Neural cell (in vitro differentiated cells): ENCODE results near the gene CLDN14. TPM values are rescaled to one million over a fixed set of nuclear protein-coding genes. Genes with fewer than 3 reads are reported as not detected.

Source experiments
- H2AFZ ChIP-seq: fragments of 200-600, 300-800 bp; sonication (generic), shearing (Covaris generic); 2 replicates; pipeline ENCODE4 v1.6.0; 2014; ENCODE audit warnings: low read depth, mild to moderate bottlenecking, antibody characterized with exemption, low read length, moderate library complexity
- H3F3A ChIP-seq: fragments of 200-600 bp; shearing (Covaris generic); 2 replicates; pipeline ENCODE4 v1.6.1; 2016; ENCODE audit warnings: mild to moderate bottlenecking, moderate library complexity, mixed read lengths, antibody characterized with exemption, low read length; ENCODE audit not compliant: insufficient read depth, poor library complexity, severe bottlenecking
- H3K27ac ChIP-seq: fragments of 200-600, 300-800 bp; sonication (generic), shearing (Covaris generic); 2 replicates; pipeline ENCODE4 v1.5.1; 2014; ENCODE audit warnings: mild to moderate bottlenecking, low read length, moderate library complexity
- H3K27me3 ChIP-seq: fragments of 300-800, 200-600 bp; sonication (generic), shearing (Covaris generic); 2 replicates; pipeline ENCODE4 v1.6.0; 2014; ENCODE audit warnings: mild to moderate bottlenecking, low read depth, low read length, moderate library complexity; ENCODE audit not compliant: insufficient read depth
- H3K36me3 ChIP-seq: fragments of 300-800, 200-600 bp; sonication (generic), shearing (Covaris generic); 2 replicates; pipeline ENCODE4 v1.5.1; 2014; ENCODE audit warnings: mild to moderate bottlenecking, antibody characterized with exemption, low read length, moderate library complexity; ENCODE audit not compliant: insufficient read depth
- H3K4me2 ChIP-seq: fragments of 300-800, 200-600 bp; sonication (generic), shearing (Covaris generic); 2 replicates; pipeline ENCODE4 v1.6.0; 2014; ENCODE audit warnings: mild to moderate bottlenecking, low read length
- H3K4me3 ChIP-seq: fragments of 300-800, 200-600 bp; sonication (generic), shearing (Covaris generic); 2 replicates; pipeline ENCODE4 v1.5.1; 2014; ENCODE audit warnings: mild to moderate bottlenecking, low read length, moderate library complexity
- H3K79me2 ChIP-seq: fragments of 200-600 bp; shearing (Covaris generic); replicated peaks from 2 replicates; pipeline ENCODE4 v1.6.0; 2014; ENCODE audit warnings: mild to moderate bottlenecking, low read length, moderate library complexity; ENCODE audit not compliant: insufficient read depth
- H3K9ac ChIP-seq: fragments of 300-800, 200-600 bp; sonication (generic), shearing (Covaris generic); 2 replicates; pipeline ENCODE4 v1.6.1; 2016; ENCODE audit warnings: mild to moderate bottlenecking, low read length, mixed read lengths
- H3K9me2 ChIP-seq: fragments of 200-600 bp; shearing (Covaris generic); 2 replicates; pipeline ENCODE4 v1.6.1; 2016; ENCODE audit warnings: mild to moderate bottlenecking, low read length, mixed read lengths; ENCODE audit not compliant: insufficient read depth
- H3K9me3 ChIP-seq: fragments of 200-600, 300-800 bp; sonication (generic), shearing (Covaris generic); 2 replicates; pipeline ENCODE4 v1.6.1; 2016; ENCODE audit warnings: mild to moderate bottlenecking, mixed run types, low read length, moderate library complexity, mixed read lengths
- H4K20me1 ChIP-seq: fragments of 200-600 bp; shearing (Covaris generic); 2 replicates; pipeline ENCODE4 v1.6.1; 2016; ENCODE audit warnings: mild to moderate bottlenecking, mixed run types; ENCODE audit not compliant: insufficient read depth
- CTCF ChIP-seq: fragments of 450-650 bp; IDR thresholded peaks from 2 replicates; pipeline ENCODE4 v1.5.1; 2014; ENCODE audit warnings: antibody characterized with exemption, mild to moderate bottlenecking, moderate library complexity; ENCODE audit not compliant: poor library complexity, severe bottlenecking
- EP300 ChIP-seq: fragments of 450-650 bp; conservative IDR thresholded peaks from 2 replicates; pipeline ENCODE4 v1.6.1; 2014; ENCODE audit warnings: antibody characterized with exemption, mild to moderate bottlenecking, moderate library complexity; ENCODE audit not compliant: poor library complexity, severe bottlenecking
- EZH2 ChIP-seq: fragments of 200-600, 300-800 bp; shearing (Covaris generic), sonication (generic); IDR thresholded peaks from 2 replicates; pipeline ENCODE4 v1.6.1; 2014; ENCODE audit warnings: antibody characterized with exemption, low read length, borderline replicate concordance, mild to moderate bottlenecking; ENCODE audit not compliant: insufficient read depth, poor library complexity, severe bottlenecking
- MXI1 ChIP-seq: fragments of 450-650 bp; conservative IDR thresholded peaks from 2 replicates; pipeline ENCODE4 v1.6.1; 2014; ENCODE audit warnings: antibody characterized with exemption, mild to moderate bottlenecking; ENCODE audit not compliant: poor library complexity, severe bottlenecking
- POLR2AphosphoS5 ChIP-seq: IDR thresholded peaks from 2 replicates; pipeline ENCODE4 v1.6.1; 2012
- RAD21 ChIP-seq: fragments of 450-650 bp; conservative IDR thresholded peaks from 2 replicates; pipeline ENCODE4 v1.6.1; 2014; ENCODE audit warnings: antibody characterized with exemption, mild to moderate bottlenecking, moderate library complexity
- SMC3 ChIP-seq: fragments of 450-650 bp; conservative IDR thresholded peaks from 2 replicates; pipeline ENCODE4 v1.6.1; 2014; ENCODE audit warnings: antibody characterized with exemption, mild to moderate bottlenecking, moderate library complexity; ENCODE audit not compliant: poor library complexity
- TAF1 ChIP-seq: IDR thresholded peaks from 2 replicates; pipeline ENCODE4 v1.6.1; 2012; ENCODE audit warnings: low read depth
- polyA plus RNA-seq: library from polyadenylated mRNA; depleted of rRNA; stranded (reverse); fragments of >200 nt; gene quantifications from 2 replicates; pipeline ENCODE4 v1.2.3, GENCODE V29; 2014
- TF ChIP-seq, protein P1 (sequence below): IDR thresholded peaks from 2 replicates; pipeline ENCODE4 v1.6.1; 2012; ENCODE audit warnings: borderline replicate concordance

Gene CLDN14
- polyA plus RNA-seq, 1 donor from 2014 or later = not detected

GRCh38 chr21:36528716-36529115 is 48.8 kb upstream of the CLDN14 start (continued):
- no peak for TF ChIP-seq POLR2AphosphoS5

DNA sequence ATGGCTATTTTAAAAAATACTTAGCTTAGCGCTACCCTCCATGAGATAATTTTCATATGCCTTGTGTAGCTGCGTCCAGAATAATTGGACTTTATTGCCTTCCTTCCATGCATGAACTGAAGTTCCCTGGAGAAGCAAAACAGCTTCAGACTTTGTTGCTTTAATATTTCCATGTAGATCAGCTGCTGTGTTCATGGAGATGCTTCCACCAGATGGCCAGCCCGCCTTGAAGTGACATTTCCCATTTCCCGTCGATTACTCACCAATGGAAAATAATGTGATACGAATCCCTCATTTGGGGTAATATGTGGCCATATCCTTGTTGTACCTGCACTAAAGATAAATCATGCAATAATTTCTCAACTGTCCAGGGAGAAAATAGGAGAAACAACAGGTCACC is 47.4 kb upstream of the CLDN14 start:
- Histone ChIP-seq H3K27me3 (no peaks in the 10 kb centered on the region), H3K4me3 (no peak overlapping the region), H3K4me2 (no peak overlapping the region), H4K20me1 (no peaks in the 10 kb centered on the region), H3K9me3 (no peaks in the 10 kb centered on the region), H3F3A (no peaks in the 10 kb centered on the region), H3K9ac (no peak overlapping the region), H2AFZ (no peak overlapping the region), H3K79me2 (no peaks in the 10 kb centered on the region), H3K27ac (no peak overlapping the region), H3K9me2 (no peaks in the 10 kb centered on the region), H3K36me3 (no peaks in the 10 kb centered on the region)
- no peak for TF ChIP-seq CTCF
- TF ChIP-seq RAD21 = no peak
- TF ChIP-seq SMC3 = no peak
- TF ChIP-seq POLR2AphosphoS5 = no peak
- TF ChIP-seq TAF1 = no peak
- no peak for TF ChIP-seq EP300
- TF ChIP-seq, protein P1, sequence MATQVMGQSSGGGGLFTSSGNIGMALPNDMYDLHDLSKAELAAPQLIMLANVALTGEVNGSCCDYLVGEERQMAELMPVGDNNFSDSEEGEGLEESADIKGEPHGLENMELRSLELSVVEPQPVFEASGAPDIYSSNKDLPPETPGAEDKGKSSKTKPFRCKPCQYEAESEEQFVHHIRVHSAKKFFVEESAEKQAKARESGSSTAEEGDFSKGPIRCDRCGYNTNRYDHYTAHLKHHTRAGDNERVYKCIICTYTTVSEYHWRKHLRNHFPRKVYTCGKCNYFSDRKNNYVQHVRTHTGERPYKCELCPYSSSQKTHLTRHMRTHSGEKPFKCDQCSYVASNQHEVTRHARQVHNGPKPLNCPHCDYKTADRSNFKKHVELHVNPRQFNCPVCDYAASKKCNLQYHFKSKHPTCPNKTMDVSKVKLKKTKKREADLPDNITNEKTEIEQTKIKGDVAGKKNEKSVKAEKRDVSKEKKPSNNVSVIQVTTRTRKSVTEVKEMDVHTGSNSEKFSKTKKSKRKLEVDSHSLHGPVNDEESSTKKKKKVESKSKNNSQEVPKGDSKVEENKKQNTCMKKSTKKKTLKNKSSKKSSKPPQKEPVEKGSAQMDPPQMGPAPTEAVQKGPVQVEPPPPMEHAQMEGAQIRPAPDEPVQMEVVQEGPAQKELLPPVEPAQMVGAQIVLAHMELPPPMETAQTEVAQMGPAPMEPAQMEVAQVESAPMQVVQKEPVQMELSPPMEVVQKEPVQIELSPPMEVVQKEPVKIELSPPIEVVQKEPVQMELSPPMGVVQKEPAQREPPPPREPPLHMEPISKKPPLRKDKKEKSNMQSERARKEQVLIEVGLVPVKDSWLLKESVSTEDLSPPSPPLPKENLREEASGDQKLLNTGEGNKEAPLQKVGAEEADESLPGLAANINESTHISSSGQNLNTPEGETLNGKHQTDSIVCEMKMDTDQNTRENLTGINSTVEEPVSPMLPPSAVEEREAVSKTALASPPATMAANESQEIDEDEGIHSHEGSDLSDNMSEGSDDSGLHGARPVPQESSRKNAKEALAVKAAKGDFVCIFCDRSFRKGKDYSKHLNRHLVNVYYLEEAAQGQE = no peak
- no peak for TF ChIP-seq EZH2
- TF ChIP-seq MXI1 = no peak

GRCh38 chr21:36526104-36526503 is 46.2 kb upstream of the CLDN14 start:
- no peak overlapping the region for H3K27ac ChIP-seq
- H3K79me2 ChIP-seq = no peaks in the 10 kb centered on the region
- no peaks in the 10 kb centered on the region for H4K20me1 ChIP-seq
- H3K9ac ChIP-seq = no peak overlapping the region
- no peaks in the 10 kb centered on the region for H3F3A ChIP-seq
- TF ChIP-seq SMC3 = no peak
- TF ChIP-seq MXI1 = no peak
- no peak for TF ChIP-seq POLR2AphosphoS5
- TF ChIP-seq TAF1 = no peak
- no peak for TF ChIP-seq EZH2
- no peak for TF ChIP-seq CTCF
- no peaks in the 10 kb centered on the region for H3K36me3 ChIP-seq
- H3K4me3 ChIP-seq = no peak overlapping the region
- no peaks in the 10 kb centered on the region for H3K9me3 ChIP-seq
- no peak overlapping the region for H3K4me2 ChIP-seq
- no peak overlapping the region for H2AFZ ChIP-seq
- H3K27me3 ChIP-seq = no peaks in the 10 kb centered on the region
- no peaks in the 10 kb centered on the region for H3K9me2 ChIP-seq
